Neural cell (in vitro differentiated cells): ENCODE results near the gene SUMO4. TPM values are rescaled to one million over a fixed set of nuclear protein-coding genes. Genes with fewer than 3 reads are reported as not detected.

Experiments used
- H2AFZ ChIP-seq: fragments of 200-600, 300-800 bp; sonication (generic), shearing (Covaris generic); 2 replicates; pipeline ENCODE4 v1.6.0; 2014; ENCODE audit warnings: low read depth, mild to moderate bottlenecking, antibody characterized with exemption, low read length, moderate library complexity
- H3F3A ChIP-seq: fragments of 200-600 bp; shearing (Covaris generic); 2 replicates; pipeline ENCODE4 v1.6.1; 2016; ENCODE audit warnings: mild to moderate bottlenecking, moderate library complexity, mixed read lengths, antibody characterized with exemption, low read length; ENCODE audit not compliant: insufficient read depth, poor library complexity, severe bottlenecking
- H3K27ac ChIP-seq: fragments of 200-600, 300-800 bp; sonication (generic), shearing (Covaris generic); 2 replicates; pipeline ENCODE4 v1.5.1; 2014; ENCODE audit warnings: mild to moderate bottlenecking, low read length, moderate library complexity
- H3K27me3 ChIP-seq: fragments of 300-800, 200-600 bp; sonication (generic), shearing (Covaris generic); 2 replicates; pipeline ENCODE4 v1.6.0; 2014; ENCODE audit warnings: mild to moderate bottlenecking, low read depth, low read length, moderate library complexity; ENCODE audit not compliant: insufficient read depth
- H3K36me3 ChIP-seq: fragments of 300-800, 200-600 bp; sonication (generic), shearing (Covaris generic); 2 replicates; pipeline ENCODE4 v1.5.1; 2014; ENCODE audit warnings: mild to moderate bottlenecking, antibody characterized with exemption, low read length, moderate library complexity; ENCODE audit not compliant: insufficient read depth
- H3K4me2 ChIP-seq: fragments of 300-800, 200-600 bp; sonication (generic), shearing (Covaris generic); 2 replicates; pipeline ENCODE4 v1.6.0; 2014; ENCODE audit warnings: mild to moderate bottlenecking, low read length
- H3K4me3 ChIP-seq: fragments of 300-800, 200-600 bp; sonication (generic), shearing (Covaris generic); 2 replicates; pipeline ENCODE4 v1.5.1; 2014; ENCODE audit warnings: mild to moderate bottlenecking, low read length, moderate library complexity
- H3K79me2 ChIP-seq: fragments of 200-600 bp; shearing (Covaris generic); replicated peaks from 2 replicates; pipeline ENCODE4 v1.6.0; 2014; ENCODE audit warnings: mild to moderate bottlenecking, low read length, moderate library complexity; ENCODE audit not compliant: insufficient read depth
- H3K9ac ChIP-seq: fragments of 300-800, 200-600 bp; sonication (generic), shearing (Covaris generic); 2 replicates; pipeline ENCODE4 v1.6.1; 2016; ENCODE audit warnings: mild to moderate bottlenecking, low read length, mixed read lengths
- H3K9me2 ChIP-seq: fragments of 200-600 bp; shearing (Covaris generic); 2 replicates; pipeline ENCODE4 v1.6.1; 2016; ENCODE audit warnings: mild to moderate bottlenecking, low read length, mixed read lengths; ENCODE audit not compliant: insufficient read depth
- H3K9me3 ChIP-seq: fragments of 200-600, 300-800 bp; sonication (generic), shearing (Covaris generic); 2 replicates; pipeline ENCODE4 v1.6.1; 2016; ENCODE audit warnings: mild to moderate bottlenecking, mixed run types, low read length, moderate library complexity, mixed read lengths
- H4K20me1 ChIP-seq: fragments of 200-600 bp; shearing (Covaris generic); 2 replicates; pipeline ENCODE4 v1.6.1; 2016; ENCODE audit warnings: mild to moderate bottlenecking, mixed run types; ENCODE audit not compliant: insufficient read depth
- EP300 ChIP-seq: fragments of 450-650 bp; conservative IDR thresholded peaks from 2 replicates; pipeline ENCODE4 v1.6.1; 2014; ENCODE audit warnings: antibody characterized with exemption, mild to moderate bottlenecking, moderate library complexity; ENCODE audit not compliant: poor library complexity, severe bottlenecking
- EZH2 ChIP-seq: fragments of 200-600, 300-800 bp; shearing (Covaris generic), sonication (generic); IDR thresholded peaks from 2 replicates; pipeline ENCODE4 v1.6.1; 2014; ENCODE audit warnings: antibody characterized with exemption, low read length, borderline replicate concordance, mild to moderate bottlenecking; ENCODE audit not compliant: insufficient read depth, poor library complexity, severe bottlenecking
- MXI1 ChIP-seq: fragments of 450-650 bp; conservative IDR thresholded peaks from 2 replicates; pipeline ENCODE4 v1.6.1; 2014; ENCODE audit warnings: antibody characterized with exemption, mild to moderate bottlenecking; ENCODE audit not compliant: poor library complexity, severe bottlenecking
- POLR2AphosphoS5 ChIP-seq: IDR thresholded peaks from 2 replicates; pipeline ENCODE4 v1.6.1; 2012
- RAD21 ChIP-seq: fragments of 450-650 bp; conservative IDR thresholded peaks from 2 replicates; pipeline ENCODE4 v1.6.1; 2014; ENCODE audit warnings: antibody characterized with exemption, mild to moderate bottlenecking, moderate library complexity
- REST ChIP-seq: IDR thresholded peaks from 2 replicates; pipeline ENCODE4 v1.6.1; 2012; ENCODE audit warnings: borderline replicate concordance
- SMC3 ChIP-seq: fragments of 450-650 bp; conservative IDR thresholded peaks from 2 replicates; pipeline ENCODE4 v1.6.1; 2014; ENCODE audit warnings: antibody characterized with exemption, mild to moderate bottlenecking, moderate library complexity; ENCODE audit not compliant: poor library complexity
- TAF1 ChIP-seq: IDR thresholded peaks from 2 replicates; pipeline ENCODE4 v1.6.1; 2012; ENCODE audit warnings: low read depth
- polyA plus RNA-seq: library from polyadenylated mRNA; depleted of rRNA; stranded (reverse); fragments of >200 nt; gene quantifications from 2 replicates; pipeline ENCODE4 v1.2.3, GENCODE V29; 2014
- TF ChIP-seq, protein P1 (sequence below): fragments of 450-650 bp; IDR thresholded peaks from 2 replicates; pipeline ENCODE4 v1.5.1; 2014; ENCODE audit warnings: antibody characterized with exemption, mild to moderate bottlenecking, moderate library complexity; ENCODE audit not compliant: poor library complexity, severe bottlenecking

The SUMO4 gene
- polyA plus RNA-seq, 1 donor from 2014 or later, result not detected

DNA sequence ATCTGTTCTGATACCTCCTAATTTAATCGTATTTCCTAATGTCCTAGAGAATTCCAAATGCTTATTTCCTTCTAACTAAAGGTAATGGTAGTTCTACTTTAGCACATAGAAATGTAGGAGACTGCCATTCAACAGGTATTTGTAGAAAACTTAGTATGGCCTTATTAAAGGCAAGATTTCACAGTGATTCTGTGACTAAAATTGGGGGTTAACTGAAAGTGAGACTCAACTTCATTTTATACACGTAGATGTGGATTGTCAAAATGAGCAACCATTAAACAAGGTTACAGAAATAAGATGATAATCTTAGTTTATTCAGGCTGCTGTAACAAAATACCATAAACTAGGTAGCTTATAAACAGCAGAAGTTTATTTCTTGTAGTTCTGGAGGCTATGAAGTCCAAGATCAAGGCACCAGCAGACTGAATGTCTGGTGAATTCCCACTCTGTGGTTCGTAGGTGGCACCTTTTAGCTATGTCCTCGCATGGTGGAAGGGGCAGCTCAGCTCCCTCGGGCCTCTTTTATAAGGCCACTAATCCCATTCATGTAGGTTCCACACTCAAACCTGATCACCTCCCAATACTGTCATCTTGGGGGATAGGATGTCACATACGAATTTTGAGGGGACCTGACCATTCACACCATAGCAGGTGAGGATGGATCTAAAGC is 43.8 kb upstream of the SUMO4 start:
- no peaks in the 10 kb centered on the region for H3K36me3 ChIP-seq
- H3K4me2 ChIP-seq, result no peak overlapping the region
- H4K20me1 ChIP-seq, result no peaks in the 10 kb centered on the region
- H3K27me3 ChIP-seq, result no peaks in the 10 kb centered on the region
- no peak overlapping the region for H3K9ac ChIP-seq
- H3K9me3 ChIP-seq, result no peaks in the 10 kb centered on the region
- H3F3A ChIP-seq, result no peaks in the 10 kb centered on the region
- no peak overlapping the region for H3K27ac ChIP-seq
- no peaks in the 10 kb centered on the region for H3K9me2 ChIP-seq
- peaks cover 60% of the 10 kb centered on the region for H3K79me2 ChIP-seq
- no peak overlapping the region for H3K4me3 ChIP-seq
- no peak overlapping the region for H2AFZ ChIP-seq
- no peak for TF ChIP-seq POLR2AphosphoS5
- TF ChIP-seq, protein P1, sequence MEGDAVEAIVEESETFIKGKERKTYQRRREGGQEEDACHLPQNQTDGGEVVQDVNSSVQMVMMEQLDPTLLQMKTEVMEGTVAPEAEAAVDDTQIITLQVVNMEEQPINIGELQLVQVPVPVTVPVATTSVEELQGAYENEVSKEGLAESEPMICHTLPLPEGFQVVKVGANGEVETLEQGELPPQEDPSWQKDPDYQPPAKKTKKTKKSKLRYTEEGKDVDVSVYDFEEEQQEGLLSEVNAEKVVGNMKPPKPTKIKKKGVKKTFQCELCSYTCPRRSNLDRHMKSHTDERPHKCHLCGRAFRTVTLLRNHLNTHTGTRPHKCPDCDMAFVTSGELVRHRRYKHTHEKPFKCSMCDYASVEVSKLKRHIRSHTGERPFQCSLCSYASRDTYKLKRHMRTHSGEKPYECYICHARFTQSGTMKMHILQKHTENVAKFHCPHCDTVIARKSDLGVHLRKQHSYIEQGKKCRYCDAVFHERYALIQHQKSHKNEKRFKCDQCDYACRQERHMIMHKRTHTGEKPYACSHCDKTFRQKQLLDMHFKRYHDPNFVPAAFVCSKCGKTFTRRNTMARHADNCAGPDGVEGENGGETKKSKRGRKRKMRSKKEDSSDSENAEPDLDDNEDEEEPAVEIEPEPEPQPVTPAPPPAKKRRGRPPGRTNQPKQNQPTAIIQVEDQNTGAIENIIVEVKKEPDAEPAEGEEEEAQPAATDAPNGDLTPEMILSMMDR, result no peak
- no peak for TF ChIP-seq RAD21
- TF ChIP-seq EP300, result no peak
- TF ChIP-seq SMC3, result no peak
- no peak for TF ChIP-seq TAF1
- TF ChIP-seq EZH2, result no peak
- TF ChIP-seq MXI1, result no peak
- no peak for TF ChIP-seq REST

GRCh38 chr6:149357726-149358538 is 42.1 kb upstream of the SUMO4 start:
- Histone ChIP-seq H3K79me2 (peaks cover 62% of the 10 kb centered on the region), H3K27ac (no peak overlapping the region), H4K20me1 (no peaks in the 10 kb centered on the region), H3K9me2 (no peaks in the 10 kb centered on the region), H3K4me3 (no peak overlapping the region), H3K4me2 (no peak overlapping the region), H3K9ac (no peak overlapping the region), H3K27me3 (no peaks in the 10 kb centered on the region), H3K36me3 (no peaks in the 10 kb centered on the region), H3F3A (no peaks in the 10 kb centered on the region), H3K9me3 (no peaks in the 10 kb centered on the region), H2AFZ (no peak overlapping the region)
- TF ChIP-seq SMC3 (no peak), MXI1 (no peak), TAF1 (no peak), POLR2AphosphoS5 (no peak), EZH2 (no peak), REST (no peak), RAD21 (no peak), EP300 (no peak)
- TF ChIP-seq, protein P1, result no peak
